ENCODE results near the gene CORIN. TPM values are rescaled to one million over a fixed set of nuclear protein-coding genes. Genes with fewer than 3 reads are reported as not detected.

Gene CORIN
- total and polyA plus RNA-seq, 4 donors: 0.15 to 9.1 (median 1.0) TPM

DNA sequence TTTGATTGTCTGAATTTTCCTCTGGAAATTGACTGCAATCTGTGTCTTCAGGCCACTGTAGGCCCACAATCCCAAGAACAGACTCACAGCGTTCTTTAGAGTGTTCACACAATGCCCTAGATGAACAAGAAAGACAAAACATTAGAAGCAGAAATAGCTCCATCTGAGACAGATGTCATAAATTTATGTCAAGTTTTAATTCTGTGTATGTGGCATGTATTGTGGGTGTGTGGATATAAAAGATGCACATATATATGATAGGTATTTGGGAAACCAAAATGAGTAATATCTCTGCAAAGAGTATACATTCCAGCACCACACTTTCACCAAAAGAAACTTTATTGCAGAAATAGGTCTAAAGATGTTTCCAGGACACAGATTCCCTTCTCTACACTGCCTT, 176.1 kb downstream of the CORIN start:
- H3K9me3 ChIP-seq (ENCODE audit: control insufficient read depth in 4 of 4, insufficient read depth in 3 of 4, low read length in 3 of 4): no peaks in the 10 kb centered on the region
- no peak for ATAC-seq (ENCODE audit: insufficient read depth, low FRiP score)
- no peak overlapping the region for H3K27ac ChIP-seq (ENCODE audit: low read depth in 1 of 2, low read length in 1 of 2)
- no peak overlapping the region for H3K4me3 ChIP-seq
- peaks cover 0 to 3% (median 0%) of the 10 kb centered on the region in 4 donors for H3K36me3 ChIP-seq (ENCODE audit: control insufficient read depth in 4 of 4, insufficient read depth in 4 of 4, low read length in 4 of 4)
- 91 to 95% methylated on average over 1 of the region's 1 CpG for WGBS, 2 donors
- H3K27me3 ChIP-seq (ENCODE audit: control insufficient read depth in 3 of 3, insufficient read depth in 3 of 3, low read length in 2 of 3): no peaks in the 10 kb centered on the region
- H3K4me1 ChIP-seq (ENCODE audit: control insufficient read depth in 5 of 5, insufficient read depth in 5 of 5, low read length in 5 of 5): no peaks in the 10 kb centered on the region
- TF ChIP-seq CTCF (IDR thresholded peaks at IDR 0.05; ENCODE audit: control extremely low read depth, extremely low read depth): no peak
- no peak for DNase-seq
- H3K9ac ChIP-seq (ENCODE audit: insufficient read depth in 1 of 2, low read length in 2 of 2): no peak overlapping the region

GRCh38 chr4:47659342-47659741, 178.5 kb downstream of the CORIN start:
- DNase-seq (no peak), ATAC-seq (ENCODE audit: insufficient read depth, low FRiP score) (no peak)
- WGBS, 2 donors: 85 to 100% methylated on average over 1 of the region's 1 CpG
- Histone ChIP-seq H3K4me3 (no peak overlapping the region), H3K9me3 (ENCODE audit: control insufficient read depth in 4 of 4, insufficient read depth in 3 of 4, low read length in 3 of 4) (no peaks in the 10 kb centered on the region), H3K9ac (ENCODE audit: insufficient read depth in 1 of 2, low read length in 2 of 2) (no peak overlapping the region), H3K36me3 (ENCODE audit: control insufficient read depth in 4 of 4, insufficient read depth in 4 of 4, low read length in 4 of 4) (peaks cover 0 to 3% (median 0%) of the 10 kb centered on the region in 4 donors), H3K27ac (ENCODE audit: low read depth in 1 of 2, low read length in 1 of 2) (no peak overlapping the region), H3K27me3 (ENCODE audit: control insufficient read depth in 3 of 3, insufficient read depth in 3 of 3, low read length in 2 of 3) (no peaks in the 10 kb centered on the region), H3K4me1 (ENCODE audit: control insufficient read depth in 5 of 5, insufficient read depth in 5 of 5, low read length in 5 of 5) (no peaks in the 10 kb centered on the region)
- no peak for TF ChIP-seq CTCF (IDR thresholded peaks at IDR 0.05; ENCODE audit: control extremely low read depth, extremely low read depth)

DNA sequence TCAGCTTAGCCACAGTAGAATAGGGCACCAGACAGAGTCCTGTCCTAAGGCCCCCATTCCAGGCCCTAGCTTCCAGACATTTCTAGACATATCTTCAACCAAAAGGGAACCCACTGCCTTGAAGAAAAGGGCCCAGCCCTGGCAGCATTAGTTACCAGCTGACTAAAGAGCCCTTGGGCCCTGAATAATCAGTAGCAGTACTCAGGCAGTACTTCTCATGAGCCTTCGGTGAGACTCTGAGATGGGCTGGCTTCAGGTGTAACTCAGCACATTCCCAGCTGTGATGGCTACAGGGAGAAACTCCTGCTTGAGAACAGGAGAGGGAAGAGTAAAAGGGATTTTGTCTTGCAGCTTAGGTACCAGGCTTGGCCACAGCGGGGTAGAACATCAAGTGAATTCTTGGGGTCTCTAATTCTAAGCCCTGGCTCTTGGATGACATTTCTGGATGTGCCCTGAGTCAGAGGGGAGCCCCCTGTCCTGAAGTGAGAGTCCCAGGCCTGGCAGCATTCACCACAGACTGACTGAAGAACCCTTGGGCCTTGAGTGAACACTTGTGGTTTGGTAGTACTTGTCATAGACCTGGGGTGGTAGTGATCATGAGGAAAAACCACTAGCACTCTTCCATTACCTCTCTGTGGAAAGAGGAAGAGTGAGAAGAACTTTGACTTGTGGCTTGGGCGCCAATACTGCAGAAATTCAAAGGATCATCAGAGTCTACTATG, 182.7 kb downstream of the CORIN start:
- H3K9ac ChIP-seq (ENCODE audit: insufficient read depth in 1 of 2, low read length in 2 of 2): no peak overlapping the region
- peaks cover 0 to 10% (median 0%) of the 10 kb centered on the region in 5 donors for H3K4me1 ChIP-seq (ENCODE audit: control insufficient read depth in 5 of 5, insufficient read depth in 5 of 5, low read length in 5 of 5)
- H3K36me3 ChIP-seq (ENCODE audit: control insufficient read depth in 4 of 4, insufficient read depth in 4 of 4, low read length in 4 of 4): peaks cover 0 to 3% (median 0%) of the 10 kb centered on the region in 4 donors
- ATAC-seq (ENCODE audit: insufficient read depth, low FRiP score): peak; percentile 9
- no peak overlapping the region for H3K27ac ChIP-seq (ENCODE audit: low read depth in 1 of 2, low read length in 1 of 2)
- no peaks in the 10 kb centered on the region for H3K9me3 ChIP-seq (ENCODE audit: control insufficient read depth in 4 of 4, insufficient read depth in 3 of 4, low read length in 3 of 4)
- no peaks in the 10 kb centered on the region for H3K27me3 ChIP-seq (ENCODE audit: control insufficient read depth in 3 of 3, insufficient read depth in 3 of 3, low read length in 2 of 3)
- no peak overlapping the region for H3K4me3 ChIP-seq
- WGBS, 2 donors: 86 to 92% methylated on average over 3 of the region's 3 CpGs
- no peak for DNase-seq
- TF ChIP-seq CTCF (IDR thresholded peaks at IDR 0.05; ENCODE audit: control extremely low read depth, extremely low read depth): no peak

Data from lung (tissue), 12 donors.